22Rv1 (cell line): ENCODE results near the gene PIGX.

ENCODE experiments used
- CTCF ChIP-seq: fragments of 450-650 bp; IDR thresholded peaks from 2 replicates; pipeline ENCODE4 v1.5.1; 2017; ENCODE audit warnings: mild to moderate bottlenecking
- ZFX ChIP-seq: fragments of 450-650 bp; IDR thresholded peaks from 2 replicates; pipeline ENCODE4 v1.6.1; 2017; ENCODE audit warnings: antibody characterized with exemption, borderline replicate concordance

GRCh38 chr3:196736670-196737374, 24.6 kb downstream of the PIGX start:
- TF ChIP-seq CTCF (no peak), ZFX (no peak)
